Activated CD4-positive, alpha-beta T cell treated with anti-CD3 and anti-CD28 coated beads, Interleukin-10, Interleukin-2, amounts not matched to agents 100 ng/mL and 50 ng/mL, durations not matched to agents 16 hours and 8 hours (primary cell): ENCODE data around the gene ZFPM1.
A peak's percentile ranks its signal among the peaks of the same experiment; 100 is the strongest.

Experiments used
- DNase-seq: peaks from one replicate; pipeline ENCODE4 v3.0.0-alpha.2; 2020

ZFPM1 gene

DNA sequence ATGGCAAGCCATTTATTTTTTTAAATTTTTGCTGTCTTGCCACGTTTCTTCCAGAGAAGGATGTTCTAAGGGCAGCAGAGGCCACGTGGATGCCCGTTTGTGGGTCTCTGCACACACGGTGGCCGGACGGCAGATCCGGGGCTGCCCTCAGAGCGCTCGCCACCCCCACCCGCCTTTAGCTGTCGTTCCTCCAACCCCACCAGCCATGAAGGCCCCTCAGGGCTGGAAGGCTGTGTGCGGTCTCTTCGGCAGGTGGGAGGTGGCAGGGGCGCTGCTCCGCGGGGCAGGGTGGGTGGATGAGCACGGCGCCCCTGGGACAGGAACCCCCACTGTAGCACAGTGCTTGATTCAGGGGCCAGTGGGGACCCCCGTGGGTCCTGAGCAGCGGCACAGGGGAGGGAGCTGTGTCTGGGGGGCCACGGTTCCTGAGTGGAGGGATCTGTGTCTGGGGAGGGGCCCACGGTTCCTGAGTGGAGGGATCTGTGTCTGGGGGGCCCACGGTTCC, 49.7 kb downstream of the ZFPM1 start:
- no peak for DNase-seq

DNA sequence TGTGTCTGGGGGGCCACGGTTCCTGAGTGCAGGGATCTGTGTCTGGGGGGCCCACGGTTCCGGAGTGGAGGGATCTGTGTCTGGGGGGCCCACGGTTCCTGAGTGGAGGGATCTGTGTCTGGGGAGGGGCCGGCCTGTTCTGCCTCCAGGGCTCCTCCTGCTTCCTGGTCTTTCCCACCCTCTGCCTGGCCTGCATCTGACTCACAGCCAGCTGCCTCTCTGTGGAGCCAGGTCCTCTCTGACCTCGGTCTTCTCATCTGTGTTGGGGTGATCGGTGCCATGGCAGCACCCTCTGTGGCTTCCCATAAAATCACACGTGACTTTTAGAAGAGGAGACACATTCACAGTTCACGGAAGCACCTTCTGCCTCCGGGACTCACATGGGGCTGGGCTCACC, 50.3 kb downstream of the ZFPM1 start:
- DNase-seq, result peak; percentile 19

DNA sequence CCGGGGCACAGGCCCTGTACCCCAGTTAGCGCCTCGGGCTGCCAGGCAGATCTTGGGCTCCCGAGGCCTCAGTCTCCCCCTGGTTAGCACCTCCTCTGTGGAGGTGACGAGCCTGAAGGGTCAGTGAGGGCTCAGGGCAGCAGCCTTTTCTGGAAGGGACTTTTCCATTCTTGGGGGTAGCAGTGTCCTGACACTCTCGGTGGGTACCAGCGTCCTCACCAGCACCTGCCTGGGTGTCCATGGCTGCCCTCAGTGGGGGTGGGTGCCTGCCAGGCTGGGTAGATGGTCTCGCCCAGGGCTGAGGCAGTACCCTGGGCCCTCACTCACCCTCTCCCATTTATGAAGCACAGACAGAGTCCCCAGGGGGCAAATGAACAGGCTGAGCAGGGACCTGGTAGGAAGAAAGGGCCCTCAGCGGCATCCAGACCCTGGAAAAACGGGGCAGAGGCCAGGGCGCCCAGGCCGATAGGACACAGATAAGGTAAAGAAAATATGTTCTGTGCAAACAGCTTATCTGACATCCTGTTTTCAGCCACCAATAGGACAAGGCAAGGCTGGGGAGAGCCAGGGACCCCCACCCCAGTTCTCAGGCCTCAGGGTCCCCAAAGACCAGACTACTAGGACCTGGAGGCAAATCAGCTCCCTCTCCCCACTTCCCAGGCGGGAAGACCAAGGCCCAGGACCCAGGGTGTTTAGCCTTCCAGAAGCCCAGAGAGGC, 50.9 kb downstream of the ZFPM1 start:
- DNase-seq, result no peak

DNA sequence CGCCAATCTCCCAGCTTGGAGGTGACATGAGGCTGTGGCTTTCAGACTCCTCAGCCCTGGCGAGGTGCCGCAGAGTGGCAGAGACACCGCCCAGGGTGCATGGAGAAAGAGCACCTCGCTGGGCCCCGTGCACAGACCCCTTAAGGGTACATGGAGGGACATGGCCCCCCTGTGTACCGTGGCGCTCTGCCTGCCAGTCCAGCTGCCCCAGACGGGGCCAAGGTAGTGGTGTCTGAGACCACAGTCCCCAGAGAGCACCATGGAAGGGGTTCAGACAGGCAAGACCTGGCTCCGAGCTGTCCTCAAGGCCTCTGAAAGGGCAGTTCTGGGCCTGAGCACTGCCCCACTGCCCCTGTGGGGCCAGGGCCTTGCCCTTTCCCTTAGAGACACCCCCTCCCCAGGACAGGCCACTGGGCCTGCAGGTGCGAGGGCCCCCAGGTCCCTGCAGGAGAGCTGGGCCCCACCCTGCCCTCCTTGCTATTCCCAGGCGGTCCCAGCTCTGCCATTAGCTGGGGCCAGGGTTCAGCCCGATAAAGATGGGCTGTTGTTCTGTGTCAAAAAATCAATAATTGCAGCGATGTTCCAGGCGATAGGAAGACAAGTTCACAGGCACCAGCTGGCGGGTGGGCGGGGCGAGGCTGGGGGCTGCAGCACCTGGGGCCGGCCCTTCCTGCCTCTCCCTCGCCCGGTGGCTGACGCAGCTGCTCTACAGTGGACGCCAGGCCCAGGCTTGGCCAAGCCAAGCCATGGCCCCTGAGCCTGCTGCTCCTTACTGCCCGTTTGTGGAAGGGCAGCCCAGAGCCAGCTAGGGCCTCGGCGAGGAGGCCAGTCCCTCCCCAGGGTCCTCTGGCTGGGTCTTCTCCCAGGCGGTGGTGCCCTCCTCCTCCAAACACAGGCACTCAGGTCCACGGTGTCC, 51.7 kb downstream of the ZFPM1 start:
- DNase-seq, result no peak

DNA sequence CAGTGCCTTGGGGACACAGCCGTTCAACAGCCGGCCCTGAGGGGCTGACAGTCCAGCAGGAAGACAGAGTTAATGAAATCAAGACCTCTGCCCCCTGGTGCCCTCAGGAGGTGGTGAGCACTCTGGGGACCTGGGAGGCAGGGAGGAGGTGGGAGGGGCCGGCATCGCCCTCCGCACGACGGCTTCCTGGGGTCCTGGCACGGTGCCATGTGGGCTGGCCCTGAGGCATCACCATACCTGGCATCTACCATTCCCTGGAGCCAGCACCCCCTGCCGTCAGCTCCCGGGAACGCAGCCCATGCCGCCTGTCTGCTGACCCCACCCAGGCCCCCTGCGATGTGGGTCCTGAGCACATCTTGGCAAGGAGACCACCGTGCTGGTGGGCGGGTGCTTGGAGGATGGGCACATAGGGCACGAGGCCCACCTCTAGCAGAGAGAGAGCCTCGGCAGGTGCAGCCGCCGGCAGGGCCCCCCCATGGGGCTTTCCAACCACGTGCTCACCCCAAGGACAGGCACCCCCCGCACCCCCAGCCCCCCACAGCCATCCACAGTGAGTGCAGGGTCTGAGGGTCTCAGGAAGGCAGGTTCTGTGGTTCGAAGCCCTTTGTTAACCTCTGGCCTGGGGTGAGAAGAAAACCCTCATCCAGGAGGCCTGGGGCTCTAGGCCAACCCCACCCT, 52.5 kb downstream of the ZFPM1 start:
- DNase-seq, result peak; percentile 45

DNA sequence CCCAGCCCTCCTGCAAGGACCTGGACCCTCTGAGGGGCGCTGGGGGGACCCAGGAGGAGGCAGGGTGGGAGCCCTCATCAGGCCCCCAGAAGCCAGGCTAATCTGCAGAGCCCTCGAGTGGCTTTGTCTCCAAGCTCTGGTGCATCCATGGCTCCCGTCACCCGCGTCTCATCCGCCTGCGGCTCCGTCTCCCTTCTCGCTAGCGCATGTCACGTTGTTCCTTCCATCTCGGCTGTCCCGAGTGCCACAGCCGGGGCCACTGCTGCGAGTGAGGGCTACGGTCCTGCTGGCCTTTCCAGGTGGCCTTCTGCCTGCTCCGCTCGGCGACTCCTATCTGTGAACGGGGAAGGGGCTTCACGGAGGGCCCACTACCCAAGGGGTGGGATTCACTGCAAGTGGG, 53.6 kb downstream of the ZFPM1 start:
- no peak for DNase-seq

DNA sequence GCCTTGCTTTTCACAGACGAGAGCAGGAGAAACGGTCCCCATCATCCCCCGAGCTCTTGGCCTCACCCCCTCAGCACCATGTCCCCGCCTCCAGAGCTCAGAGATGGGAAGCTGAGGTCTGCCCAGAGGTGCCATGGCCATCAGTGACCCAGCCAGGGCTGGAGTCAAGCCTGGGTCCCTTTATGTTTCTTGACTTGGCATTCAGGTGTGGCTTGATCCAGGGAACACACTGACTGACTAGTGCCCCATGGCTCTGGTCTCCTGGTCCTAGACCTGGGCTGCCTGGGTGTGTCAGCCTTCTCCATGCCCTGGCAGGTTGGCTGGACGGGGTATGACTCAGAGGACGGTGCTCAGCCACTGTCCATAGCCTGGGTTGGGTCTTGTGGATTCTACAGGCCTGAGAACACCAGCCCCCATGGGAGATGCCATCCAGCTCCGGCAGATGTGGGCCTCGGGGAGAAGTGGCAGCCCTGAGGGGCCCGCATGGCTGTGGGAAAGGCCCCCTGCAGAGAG, 54.2 kb downstream of the ZFPM1 start:
- no peak for DNase-seq

DNA sequence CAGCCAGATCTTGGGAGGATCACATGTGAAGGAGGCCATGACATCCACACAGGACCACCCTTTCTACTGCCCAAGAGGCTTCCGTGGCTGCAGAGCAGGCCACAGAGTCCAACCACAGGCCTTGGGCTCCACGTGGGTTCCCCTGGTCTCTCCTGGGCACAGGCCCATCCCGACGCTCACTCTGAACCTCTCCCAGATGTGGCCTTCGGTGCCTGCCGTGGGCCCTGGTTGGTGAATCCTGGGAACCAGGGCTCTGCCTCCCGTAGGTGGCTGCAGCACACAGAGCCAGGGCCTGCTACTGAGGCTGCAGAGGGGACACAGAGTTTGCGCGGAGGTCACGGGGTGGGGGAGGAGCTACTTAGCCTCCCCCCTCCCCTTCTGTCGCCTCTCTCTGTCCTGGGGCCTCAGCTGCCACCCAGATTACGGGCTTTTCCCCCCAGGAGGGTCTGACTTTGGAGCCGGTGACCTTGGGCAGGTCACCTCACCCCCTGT, 55.3 kb downstream of the ZFPM1 start:
- DNase-seq, result no peak

DNA sequence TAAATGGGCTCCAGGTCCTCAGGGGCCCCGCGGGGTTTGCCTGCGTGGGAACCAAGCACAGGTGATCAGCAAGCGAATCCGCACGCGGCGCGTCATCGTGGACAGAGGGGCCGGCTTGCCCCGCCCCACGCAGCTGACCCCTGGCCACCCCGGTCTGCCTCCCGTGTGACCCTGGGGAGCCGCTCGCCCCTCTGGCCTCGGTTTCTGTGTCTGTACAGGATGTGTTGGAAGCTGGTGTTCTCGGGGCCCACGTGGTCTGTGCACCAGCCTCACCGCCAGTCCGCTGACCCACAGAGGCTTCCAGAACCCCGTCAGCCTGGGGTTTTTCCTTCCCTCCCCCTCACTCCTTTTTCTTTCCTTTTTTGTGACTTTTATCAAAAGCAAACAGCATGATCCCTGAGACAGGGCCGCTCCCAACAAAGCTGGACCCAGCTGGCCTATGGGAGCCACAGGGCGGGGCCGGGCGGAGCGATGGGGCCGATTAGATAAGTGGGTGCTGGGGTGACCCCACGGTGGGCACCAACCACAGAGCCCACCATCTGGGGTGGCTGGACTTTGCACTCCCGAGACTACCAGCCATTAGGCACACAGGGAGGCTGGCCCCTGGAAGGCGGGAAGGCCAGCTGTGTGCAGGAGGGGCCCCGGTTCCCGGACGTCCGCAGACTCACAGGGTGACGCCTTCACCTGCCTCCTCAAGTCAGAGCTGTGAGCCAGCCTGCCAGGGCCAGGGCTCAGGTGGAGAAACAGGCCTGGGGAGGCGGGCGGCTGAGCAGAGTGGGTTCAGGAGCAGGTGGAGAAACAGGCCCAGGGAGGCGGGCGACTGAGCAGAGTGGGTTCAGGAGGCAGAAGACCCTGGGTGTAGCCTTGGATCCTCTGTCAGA, 56.0 kb downstream of the ZFPM1 start:
- no peak for DNase-seq

DNA sequence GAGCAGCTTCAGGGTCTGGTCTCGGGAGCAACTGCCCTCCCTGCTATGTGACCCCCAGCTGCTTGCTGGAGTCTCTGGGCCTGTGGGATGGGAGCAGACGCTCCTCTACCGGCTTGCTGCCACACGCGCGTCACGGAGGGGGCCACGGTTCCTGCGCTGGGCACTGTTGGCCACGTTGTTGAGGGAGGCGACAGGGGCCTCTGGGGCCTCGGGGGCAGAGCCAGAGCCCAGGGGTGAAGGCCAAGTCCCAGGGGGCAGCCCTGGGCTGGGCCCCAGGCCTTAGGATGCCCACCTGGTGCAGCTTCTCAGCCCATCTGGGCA, 56.6 kb downstream of the ZFPM1 start:
- no peak for DNase-seq

DNA sequence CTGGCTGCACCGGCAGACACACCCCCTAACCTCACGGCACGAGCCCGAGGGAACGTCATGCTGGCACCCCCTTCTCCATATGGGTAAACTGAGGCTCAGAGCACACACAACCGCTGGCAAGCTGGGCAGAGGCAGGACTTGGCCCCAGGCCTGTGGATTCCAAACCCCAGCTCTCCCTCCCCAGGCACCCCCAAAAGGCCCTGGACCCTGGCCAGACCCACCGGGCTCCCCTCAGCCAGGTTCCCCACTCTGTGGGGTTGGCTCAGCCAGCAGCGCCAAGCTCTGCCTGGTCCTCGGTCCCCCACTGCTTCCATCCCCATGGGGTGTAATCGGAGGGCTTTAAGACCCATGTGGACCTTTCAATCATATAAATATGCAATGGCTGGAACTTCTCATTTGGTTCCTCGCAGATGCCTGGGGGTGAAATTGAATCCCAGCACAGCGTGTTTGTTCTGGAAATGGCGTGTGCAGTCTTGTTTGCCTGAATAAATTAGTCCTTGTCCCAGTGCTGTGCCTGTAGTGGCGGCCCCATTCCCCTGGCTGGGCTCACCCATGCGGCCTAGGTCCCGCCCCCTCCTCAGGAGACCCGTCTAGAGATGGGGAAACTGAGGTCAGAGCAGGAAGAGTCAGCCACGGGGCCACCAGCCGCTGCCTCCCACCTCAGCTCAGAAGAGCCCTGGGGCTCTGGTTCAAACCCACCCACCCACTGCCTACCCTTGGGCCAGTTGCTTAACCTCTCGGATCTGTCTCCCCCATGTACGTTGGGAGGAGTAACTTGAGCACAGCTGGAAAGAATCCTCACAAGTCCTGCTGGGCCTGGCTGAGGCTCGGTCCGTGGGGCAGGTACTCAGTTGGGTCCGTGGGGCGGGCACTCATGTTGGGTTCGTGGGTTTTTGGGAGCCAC, 57.3 kb downstream of the ZFPM1 start:
- DNase-seq, result no peak

DNA sequence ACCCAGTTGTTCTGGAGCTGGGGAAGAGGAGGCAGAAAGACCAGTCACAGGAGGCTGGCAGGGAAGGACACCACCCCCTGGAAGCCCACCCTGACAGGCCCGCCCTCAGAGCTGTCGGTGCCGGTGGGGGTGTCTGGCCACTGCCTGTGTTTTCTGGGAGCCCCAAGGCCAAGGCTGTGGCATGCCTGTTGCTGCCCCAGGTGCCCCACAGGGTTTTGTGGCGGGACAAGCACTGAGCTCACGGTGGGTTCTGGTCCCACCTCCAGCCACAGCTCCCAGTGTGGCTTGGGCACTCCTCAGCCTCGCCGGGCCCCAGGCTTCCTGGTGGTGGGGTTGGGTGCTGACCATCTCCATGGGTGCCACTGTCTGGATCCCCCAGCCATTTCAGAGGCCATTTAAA, 58.0 kb downstream of the ZFPM1 start:
- no peak for DNase-seq

DNA sequence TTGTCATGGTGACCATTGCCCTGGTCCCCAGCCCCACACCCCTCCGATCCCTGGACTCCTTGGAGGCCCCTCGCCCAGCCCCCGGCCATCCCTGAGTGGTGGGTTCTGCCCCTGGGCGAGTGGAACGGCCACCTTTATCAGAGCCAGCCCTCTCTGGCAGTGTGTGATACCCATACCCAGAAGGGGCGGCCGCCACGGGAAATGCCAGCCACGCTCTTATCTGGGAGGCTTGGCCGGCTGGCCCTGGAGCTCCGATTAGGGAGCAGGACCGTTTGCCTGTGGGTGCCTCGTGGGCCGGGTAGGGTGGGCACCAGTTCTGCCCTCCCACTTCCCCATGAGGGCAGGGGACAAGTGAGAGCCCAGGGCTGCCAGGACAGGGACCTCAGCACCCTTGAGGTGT, 58.8 kb downstream of the ZFPM1 start:
- DNase-seq, result no peak

DNA sequence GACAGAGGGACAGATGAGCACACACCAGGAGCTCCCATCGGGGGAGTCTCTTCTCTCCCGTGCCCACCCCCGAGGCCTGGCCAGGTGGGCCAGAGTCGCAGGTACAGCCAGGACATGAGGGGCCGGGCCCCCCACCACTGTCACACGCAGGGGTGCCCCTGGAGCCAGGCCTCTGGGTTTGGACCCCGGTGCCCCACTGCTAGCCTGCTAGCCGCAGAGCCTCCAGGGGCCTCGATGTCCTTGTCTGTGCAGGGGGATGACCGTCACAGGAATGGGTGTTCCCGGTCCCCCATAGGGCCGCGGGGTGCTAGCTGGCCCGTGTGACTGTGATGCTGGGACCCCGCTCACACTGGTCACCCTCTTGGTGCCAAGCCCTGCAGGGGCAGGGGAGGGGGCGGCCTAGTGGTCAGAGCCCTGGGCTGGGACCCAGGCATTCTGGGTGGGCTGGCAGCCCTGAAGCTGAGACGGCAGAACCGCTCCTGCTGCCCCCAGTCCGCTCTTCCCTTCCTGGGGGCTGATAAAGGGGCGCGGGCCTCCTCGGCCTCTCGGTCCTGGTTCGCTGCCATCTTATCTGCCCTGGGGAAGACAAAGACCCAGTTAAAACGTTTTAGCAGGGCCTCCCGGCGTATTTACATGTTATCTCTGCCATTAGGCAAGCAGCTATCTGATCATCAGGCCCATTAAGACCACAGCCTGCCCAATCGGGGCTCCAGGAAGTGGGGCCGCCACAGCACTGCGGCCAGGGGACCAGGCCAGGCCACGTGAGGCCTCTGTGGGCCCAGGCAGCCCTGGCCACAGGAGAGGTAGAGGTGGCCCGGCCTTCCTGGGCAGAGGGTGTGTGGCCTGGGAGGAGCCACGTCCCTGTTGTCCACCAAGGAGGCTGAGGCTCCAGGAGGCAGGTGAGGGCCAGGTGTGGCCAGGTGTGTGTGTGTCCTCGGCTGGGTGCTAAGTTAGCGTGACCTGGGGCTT, 59.9 kb downstream of the ZFPM1 start:
- no peak for DNase-seq

DNA sequence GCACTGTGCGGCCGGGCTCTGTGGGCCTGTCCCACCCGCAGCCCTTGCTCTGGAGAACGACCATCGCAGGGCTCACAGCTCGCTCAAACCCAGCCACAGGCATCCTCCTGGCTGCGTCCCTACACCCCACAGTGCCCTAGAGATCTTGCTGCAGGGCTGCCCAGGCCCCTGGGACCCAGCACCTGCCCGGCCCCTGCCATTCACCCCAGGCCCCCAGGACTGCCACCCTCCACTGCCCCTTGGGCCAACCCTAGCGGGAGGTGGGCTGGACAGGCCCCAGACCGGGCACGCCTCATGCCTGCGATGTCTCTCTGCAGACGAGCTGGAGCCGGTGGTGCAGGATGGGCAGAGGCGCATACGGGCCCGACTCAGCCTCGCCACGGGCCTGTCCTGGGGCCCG, 61.0 kb downstream of the ZFPM1 start:
- DNase-seq, result no peak

DNA sequence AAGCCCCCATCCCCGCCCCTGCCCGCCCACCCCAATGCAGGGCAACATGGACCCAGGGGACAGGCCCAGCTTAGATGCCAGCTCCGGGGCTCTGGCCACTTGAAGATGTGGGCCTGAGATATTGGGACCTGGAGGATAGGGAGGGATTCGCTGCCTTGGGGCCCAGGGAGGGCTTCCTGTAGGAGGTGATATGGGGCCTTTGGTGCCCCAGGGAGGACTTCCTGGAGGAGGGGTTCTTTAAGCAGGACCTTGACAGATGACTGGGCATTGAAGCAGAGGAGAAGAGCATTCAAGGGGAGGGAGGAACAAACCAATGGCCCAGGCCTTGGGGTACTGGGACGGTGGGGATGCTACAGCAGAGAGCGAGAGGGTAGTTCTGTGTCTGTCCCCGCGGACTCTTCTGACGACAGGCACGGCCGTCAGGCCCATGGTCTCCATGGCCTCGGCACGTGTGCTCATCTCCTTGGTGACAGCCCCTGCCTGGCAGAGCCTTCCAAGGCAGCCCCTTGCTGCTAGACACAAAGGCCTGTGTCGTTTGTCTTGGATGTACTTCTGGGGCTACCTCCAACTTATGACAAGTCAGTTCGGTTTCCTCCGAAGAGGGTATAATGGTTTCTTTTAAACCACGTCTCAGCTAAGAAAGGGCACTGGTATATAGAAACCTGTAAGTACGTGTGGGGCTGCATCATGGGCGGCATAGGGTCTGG, 61.6 kb downstream of the ZFPM1 start:
- no peak for DNase-seq

DNA sequence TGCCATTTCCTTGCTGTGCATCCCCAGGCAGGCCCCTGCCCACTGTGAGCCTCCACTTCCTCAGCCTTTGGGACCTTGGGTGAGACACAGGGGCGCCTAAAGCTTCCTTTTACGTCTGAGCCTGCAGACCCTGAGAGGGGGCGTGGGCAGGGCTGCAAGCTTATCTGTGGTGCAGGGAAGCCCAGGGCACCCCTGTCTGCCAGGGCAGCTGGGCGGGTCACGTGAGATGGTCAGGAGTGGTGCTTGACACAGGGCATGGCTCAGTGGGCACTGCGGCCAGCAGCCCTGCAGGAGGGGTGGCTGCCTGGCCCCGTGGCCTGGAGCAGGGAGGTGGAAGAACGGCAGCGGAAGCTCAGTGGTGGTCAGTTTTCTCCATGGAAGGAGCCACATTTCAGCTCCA, 62.3 kb downstream of the ZFPM1 start:
- no peak for DNase-seq

DNA sequence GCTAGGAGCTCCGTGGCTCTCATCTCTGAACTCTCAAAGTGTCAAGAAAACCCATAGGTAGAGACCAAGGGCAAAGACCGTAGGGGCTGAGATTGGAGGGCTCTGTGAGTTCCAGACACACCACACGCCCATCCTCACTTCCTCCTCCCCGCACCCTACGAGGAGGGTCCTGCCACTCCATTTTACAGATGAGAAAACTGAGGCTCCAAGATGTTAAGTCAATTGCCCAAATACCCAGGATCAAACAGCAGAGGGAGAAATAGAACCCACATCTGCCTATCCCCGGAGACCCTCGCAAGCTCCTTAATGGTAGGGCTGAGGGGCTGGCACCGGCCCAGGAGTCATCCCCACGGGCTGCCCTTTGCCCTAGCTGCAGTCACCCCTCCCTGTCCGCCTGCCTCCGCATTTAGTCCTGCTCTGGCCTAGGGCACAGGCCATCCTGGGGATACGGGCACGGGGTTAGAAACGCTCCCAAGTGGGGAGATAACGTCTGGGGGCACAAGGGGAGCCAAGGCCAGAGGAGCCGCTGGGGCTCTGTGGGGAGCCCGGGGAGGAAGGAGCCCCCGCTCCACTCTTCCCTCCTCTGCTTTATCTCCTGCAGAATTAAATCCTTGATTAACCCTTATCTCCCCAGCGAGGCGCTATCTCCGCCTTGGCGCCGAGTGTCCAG, 63.0 kb downstream of the ZFPM1 start:
- no peak for DNase-seq

DNA sequence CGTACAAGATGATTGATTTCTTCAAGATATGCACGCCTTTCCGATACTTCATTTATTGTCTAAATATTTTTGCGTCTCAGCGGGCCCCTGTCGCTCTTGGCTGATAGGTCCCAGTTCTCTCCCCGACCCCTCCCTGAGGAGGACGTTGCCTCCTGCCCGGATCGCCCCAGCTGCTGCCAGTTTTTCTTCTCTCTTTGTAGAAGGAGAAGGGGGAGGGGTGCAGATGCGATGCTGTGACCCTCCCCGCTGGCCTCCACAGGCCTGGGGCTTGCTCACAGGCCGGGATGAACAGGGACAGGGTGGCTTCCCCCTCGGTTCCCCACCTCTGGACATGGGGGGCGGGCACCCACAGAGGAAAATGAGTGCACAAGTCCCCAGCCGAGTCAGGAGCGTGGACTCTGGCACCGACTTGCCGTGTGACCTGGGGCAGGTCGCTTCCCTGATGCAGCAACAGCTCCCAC, 63.6 kb downstream of the ZFPM1 start:
- DNase-seq, result no peak
